Keratinocyte (primary cell): ENCODE results near the gene SLITRK5.

ENCODE experiments used
- EZH2 ChIP-seq: IDR thresholded peaks from one replicate; pipeline ENCODE4 v1.6.1; 2012; ENCODE audit warnings: inconsistent platforms, mild to moderate bottlenecking, low read length, moderate library complexity
- TF ChIP-seq, protein P1 (sequence below), 3 experiments: IDR thresholded peaks in 1 of 3; conservative IDR thresholded peaks in 1 of 3; optimal IDR thresholded peaks in 1 of 3; 2 replicates in 2 of 3; 3 replicates in 1 of 3; pipeline versions ENCODE3 to v1.5.1; 2011; ENCODE audit warnings: low read length in 3 of 3, mild to moderate bottlenecking in 3 of 3, moderate library complexity in 2 of 3, control low read depth in 1 of 3, inconsistent platforms in 1 of 3; ENCODE audit not compliant: insufficient read depth in 2 of 3; ENCODE audit errors: extremely low read depth in 1 of 3

DNA sequence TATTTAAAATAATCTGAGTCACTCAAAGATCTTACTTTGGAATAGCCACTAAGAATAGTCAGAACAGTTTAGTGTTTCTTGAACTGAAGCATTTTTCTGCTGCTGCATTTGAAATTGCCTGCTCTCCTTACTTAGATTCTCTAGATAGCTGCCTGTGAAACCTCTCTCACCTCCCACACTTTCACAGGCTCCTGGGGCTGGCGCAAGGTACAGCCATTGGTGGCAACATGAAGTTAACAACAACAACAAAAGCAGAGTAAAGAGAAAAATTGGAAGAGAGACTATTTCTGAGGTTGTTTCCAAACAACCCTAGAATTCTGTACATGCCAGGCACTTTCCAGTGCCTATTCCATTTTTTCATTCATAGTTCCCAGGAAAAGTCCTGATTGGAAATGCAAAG lies 25.3 kb downstream of the SLITRK5 start:
- TF ChIP-seq, protein P1, sequence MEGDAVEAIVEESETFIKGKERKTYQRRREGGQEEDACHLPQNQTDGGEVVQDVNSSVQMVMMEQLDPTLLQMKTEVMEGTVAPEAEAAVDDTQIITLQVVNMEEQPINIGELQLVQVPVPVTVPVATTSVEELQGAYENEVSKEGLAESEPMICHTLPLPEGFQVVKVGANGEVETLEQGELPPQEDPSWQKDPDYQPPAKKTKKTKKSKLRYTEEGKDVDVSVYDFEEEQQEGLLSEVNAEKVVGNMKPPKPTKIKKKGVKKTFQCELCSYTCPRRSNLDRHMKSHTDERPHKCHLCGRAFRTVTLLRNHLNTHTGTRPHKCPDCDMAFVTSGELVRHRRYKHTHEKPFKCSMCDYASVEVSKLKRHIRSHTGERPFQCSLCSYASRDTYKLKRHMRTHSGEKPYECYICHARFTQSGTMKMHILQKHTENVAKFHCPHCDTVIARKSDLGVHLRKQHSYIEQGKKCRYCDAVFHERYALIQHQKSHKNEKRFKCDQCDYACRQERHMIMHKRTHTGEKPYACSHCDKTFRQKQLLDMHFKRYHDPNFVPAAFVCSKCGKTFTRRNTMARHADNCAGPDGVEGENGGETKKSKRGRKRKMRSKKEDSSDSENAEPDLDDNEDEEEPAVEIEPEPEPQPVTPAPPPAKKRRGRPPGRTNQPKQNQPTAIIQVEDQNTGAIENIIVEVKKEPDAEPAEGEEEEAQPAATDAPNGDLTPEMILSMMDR (optimal IDR thresholded peaks at IDR 0.05 in 1 of 3, IDR thresholded peaks at IDR 0.05 in 1 of 3, conservative IDR thresholded peaks at IDR 0.05 in 1 of 3; ENCODE audit: extremely low read depth in 1 of 3, insufficient read depth in 2 of 3, low read length in 3 of 3) = no peak
- TF ChIP-seq EZH2 = no peak
